Endothelial cell of umbilical vein (primary cell): Measurements from ENCODE around the gene NYAP2. TPM values are rescaled to one million over a fixed set of nuclear protein-coding genes. Genes with fewer than 3 reads are reported as not detected.

ENCODE experiments used
- BruUV-seq: library from RNA; stranded (reverse); fragments of 400-500 nt; replicated peaks from 2 replicates; lab custom pipeline; 2021; lab: Mats Ljungman, UMichigan
- CTCF ChIA-PET: fragments of 300-600, 350-600 bp; sonication (Branson Sonifier 250); formaldehyde crosslinking; loops from one replicate; lab custom pipeline; 2021; ENCODE audit warnings: antibody characterized with exemption, inconsistent platforms; lab: Charles Lee
- POLR2A ChIA-PET: fragments of 300-600, 350-600 bp; sonication (Branson Sonifier 250); formaldehyde crosslinking; loops from one replicate; lab custom pipeline; 2021; ENCODE audit warnings: antibody characterized with exemption, inconsistent platforms; lab: Charles Lee
- DNase-seq: peaks from one replicate; pipeline ENCODE4 v3.0.0-alpha.2; 2011; ENCODE audit warnings: low read depth, low spot score
- FAIRE-seq: peaks from 2 replicates; lab custom pipeline; 2011; peaks lifted over from hg19 to GRCh38; lab: Jason Lieb, UNC
- H2AFZ ChIP-seq: 2 replicates; pipeline ENCODE4 v1.6.0; 2012; ENCODE audit warnings: low read depth, low read length, control low read depth, inconsistent platforms
- H3K27ac ChIP-seq: 2 replicates; pipeline ENCODE4 v1.5.1; 2011; ENCODE audit warnings: low read depth, mild to moderate bottlenecking, control low read depth, low read length, moderate library complexity; ENCODE audit not compliant: insufficient read depth
- H3K27me3 ChIP-seq, 2 experiments: 2 replicates each; pipeline versions ENCODE4 v1.6.0 to v1.6.1; 2011; ENCODE audit warnings: low read length in 2 of 2, mixed read lengths in 1 of 2; ENCODE audit not compliant: control insufficient read depth in 2 of 2, insufficient read depth in 2 of 2
- H3K36me3 ChIP-seq, 2 experiments: 2 replicates in 1 of 2; 3 replicates in 1 of 2; pipeline ENCODE4 v1.5.1; 2011; ENCODE audit warnings: low read length in 2 of 2, mild to moderate bottlenecking in 1 of 2, moderate library complexity in 1 of 2; ENCODE audit not compliant: control insufficient read depth in 2 of 2, insufficient read depth in 2 of 2; ENCODE audit errors: extremely low read depth in 1 of 2
- H3K4me1 ChIP-seq: 3 replicates; pipeline ENCODE4 v1.5.1; 2011; ENCODE audit warnings: mild to moderate bottlenecking, low read length; ENCODE audit not compliant: control insufficient read depth, insufficient read depth; ENCODE audit errors: extremely low read depth
- H3K4me2 ChIP-seq: 2 replicates; pipeline ENCODE4 v1.6.1; 2011; ENCODE audit warnings: low read length, control low read depth, mixed read lengths; ENCODE audit not compliant: insufficient read depth
- H3K4me3 ChIP-seq, 3 experiments: fragments of 200-600 bp in 1 of 3; sonication (generic), shearing (Covaris generic) in 1 of 3; replicated peaks in 1 of 3; 2 replicates each; pipeline ENCODE4 v1.5.1; 2011 to 2016; ENCODE audit warnings: control low read depth in 3 of 3, low read length in 3 of 3, mild to moderate bottlenecking in 2 of 3, inconsistent platforms in 1 of 3, low read depth in 1 of 3, moderate library complexity in 1 of 3; ENCODE audit not compliant: insufficient read depth in 1 of 3
- H3K79me2 ChIP-seq: 2 replicates; pipeline ENCODE4 v1.6.0; 2012; ENCODE audit warnings: low read length, inconsistent platforms; ENCODE audit not compliant: control insufficient read depth, insufficient read depth
- H3K9ac ChIP-seq: replicated peaks from 2 replicates; pipeline ENCODE3; 2011; ENCODE audit warnings: low read length, control low read depth; ENCODE audit not compliant: insufficient read depth; ENCODE audit errors: extremely low read depth
- H3K9me1 ChIP-seq: replicated peaks from 3 replicates; pipeline ENCODE4 v1.6.0; 2011; ENCODE audit warnings: mild to moderate bottlenecking, low read length; ENCODE audit not compliant: control insufficient read depth, insufficient read depth; ENCODE audit errors: extremely low read depth
- H3K9me3 ChIP-seq: replicated peaks from 2 replicates; pipeline ENCODE4 v1.5.1; 2012; ENCODE audit warnings: low read length, inconsistent platforms; ENCODE audit not compliant: control insufficient read depth, insufficient read depth
- H4K20me1 ChIP-seq: replicated peaks from 2 replicates; pipeline ENCODE3; 2011; ENCODE audit warnings: mild to moderate bottlenecking, low read length; ENCODE audit not compliant: control insufficient read depth, insufficient read depth; ENCODE audit errors: extremely low read depth
- EZH2 ChIP-seq: IDR thresholded peaks from 2 replicates; pipeline ENCODE4 v1.6.1; 2012; ENCODE audit warnings: borderline replicate concordance, low read depth, mild to moderate bottlenecking, moderate library complexity, low read length, inconsistent platforms; ENCODE audit not compliant: severe bottlenecking
- FOS ChIP-seq: IDR thresholded peaks from 2 replicates; pipeline ENCODE4 v1.6.1; 2011; ENCODE audit warnings: mild to moderate bottlenecking, low read length, moderate library complexity, borderline replicate concordance; ENCODE audit not compliant: insufficient read depth
- GATA2 ChIP-seq: IDR thresholded peaks from 2 replicates; pipeline ENCODE4 v1.7.0; 2011; ENCODE audit warnings: low read depth, mild to moderate bottlenecking, moderate library complexity, mixed read lengths, low read length; ENCODE audit not compliant: insufficient read length, insufficient read depth
- JUN ChIP-seq: IDR thresholded peaks from 2 replicates; pipeline ENCODE4 v1.6.1; 2011; ENCODE audit warnings: borderline replicate concordance, low read depth; ENCODE audit not compliant: insufficient read length, insufficient read depth
- MYC ChIP-seq: IDR thresholded peaks from one replicate; pipeline ENCODE4 v1.6.1; 2011; ENCODE audit warnings: mild to moderate bottlenecking, low read depth, low read length
- POLR2A ChIP-seq: IDR thresholded peaks from 2 replicates; pipeline ENCODE4 v1.6.1; 2012; ENCODE audit warnings: low read depth, mild to moderate bottlenecking, control low read depth, low read length
- POLR2AphosphoS5 ChIP-seq: IDR thresholded peaks from 2 replicates; pipeline ENCODE4 v1.6.1; 2012; ENCODE audit warnings: low read depth, mild to moderate bottlenecking, control low read depth, low read length, moderate library complexity; ENCODE audit not compliant: insufficient read depth
- dilution Hi-C: fragments of 300-500 bp; cut with MboI; formaldehyde crosslinking; loops from one replicate; pipeline ENCODE4 v1.15.0; 2019; ENCODE audit warnings: low sequenced_read_pairs; ENCODE audit not compliant: extremely low pct_ligation_motif_present
- intact Hi-C: fragments of 100-400 bp; cut with micrococcal nuclease; formaldehyde crosslinking; loops from one replicate; pipeline ENCODE4 v1.10.0; 2022
- polyA plus RNA-seq, 4 experiments: library from polyadenylated mRNA; depleted of rRNA in 3 of 4; stranded (reverse) in 3 of 4; unstranded in 1 of 4; fragments of >200 nt; gene quantifications; 2 replicates each; pipeline versions ENCODE4 v1.2.1 to v1.2.3, GENCODE V29; 2011 to 2012; ENCODE audit warnings: missing spikeins in 1 of 4
- total RNA-seq: library from RNA; stranded (reverse); gene quantifications from 2 replicates; pipeline ENCODE4 v1.2.3, GENCODE V29; 2021
- TF ChIP-seq, protein P1 (sequence below): IDR thresholded peaks from 2 replicates; pipeline ENCODE4 v1.6.1; 2011; ENCODE audit not compliant: insufficient read depth, insufficient read length
- TF ChIP-seq, protein P2 (sequence below), 2 donors: IDR thresholded peaks; 1 replicate in 1 of 2; 2 replicates in 1 of 2; pipeline ENCODE4 v1.5.1; 2011; ENCODE audit warnings: low read length in 2 of 2, mild to moderate bottlenecking in 2 of 2, moderate library complexity in 2 of 2, control low read depth in 1 of 2, inconsistent platforms in 1 of 2, low read depth in 1 of 2; ENCODE audit not compliant: insufficient read depth in 1 of 2; ENCODE audit errors: extremely low read depth in 1 of 2

The NYAP2 gene
- total and polyA plus RNA-seq, 2 donors (not counting 3 experiments of a cell fraction or from before 2014, with no cell fraction given): not detected

DNA sequence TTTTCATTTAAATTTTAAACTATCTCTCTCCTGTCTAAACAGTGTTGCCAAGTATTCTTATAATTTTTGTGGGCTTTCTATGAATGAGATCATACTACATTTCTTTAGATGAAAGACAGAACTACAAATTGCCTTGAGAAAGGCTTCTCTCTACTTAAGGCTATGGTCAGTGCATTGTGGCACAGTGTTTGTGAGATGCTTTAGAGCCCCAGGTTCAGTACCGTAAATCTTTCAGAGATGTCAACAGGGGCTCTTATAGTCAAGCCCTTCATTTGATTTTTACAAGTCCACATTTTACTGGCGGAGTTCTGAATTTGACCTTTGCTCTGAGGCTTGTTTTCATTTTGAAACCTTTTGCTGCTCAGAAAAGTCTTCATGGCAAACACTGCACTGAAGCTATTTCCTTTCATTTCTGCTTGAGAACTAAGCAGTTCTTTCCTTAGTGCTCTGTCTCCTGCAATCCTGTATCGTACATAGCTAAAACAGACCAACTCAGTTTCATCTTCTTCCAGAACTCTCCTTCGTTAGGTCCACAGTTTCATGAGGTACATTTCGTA lies 175.2 kb downstream of the NYAP2 start:
- DNase-seq (no peak), FAIRE-seq (no peak)
- no peak overlapping the region for H2AFZ ChIP-seq
- H3K4me1 ChIP-seq: no peaks in the 10 kb centered on the region
- H3K27ac ChIP-seq: no peak overlapping the region
- ChIA-PET CTCF (no interaction called here), POLR2A (no interaction called here)
- H3K9me3 ChIP-seq: peaks cover 2% of the 10 kb centered on the region
- TF ChIP-seq POLR2AphosphoS5: no peak
- no peak for TF ChIP-seq JUN
- TF ChIP-seq, protein P1, sequence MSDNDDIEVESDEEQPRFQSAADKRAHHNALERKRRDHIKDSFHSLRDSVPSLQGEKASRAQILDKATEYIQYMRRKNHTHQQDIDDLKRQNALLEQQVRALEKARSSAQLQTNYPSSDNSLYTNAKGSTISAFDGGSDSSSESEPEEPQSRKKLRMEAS: no peak
- TF ChIP-seq, protein P2, sequence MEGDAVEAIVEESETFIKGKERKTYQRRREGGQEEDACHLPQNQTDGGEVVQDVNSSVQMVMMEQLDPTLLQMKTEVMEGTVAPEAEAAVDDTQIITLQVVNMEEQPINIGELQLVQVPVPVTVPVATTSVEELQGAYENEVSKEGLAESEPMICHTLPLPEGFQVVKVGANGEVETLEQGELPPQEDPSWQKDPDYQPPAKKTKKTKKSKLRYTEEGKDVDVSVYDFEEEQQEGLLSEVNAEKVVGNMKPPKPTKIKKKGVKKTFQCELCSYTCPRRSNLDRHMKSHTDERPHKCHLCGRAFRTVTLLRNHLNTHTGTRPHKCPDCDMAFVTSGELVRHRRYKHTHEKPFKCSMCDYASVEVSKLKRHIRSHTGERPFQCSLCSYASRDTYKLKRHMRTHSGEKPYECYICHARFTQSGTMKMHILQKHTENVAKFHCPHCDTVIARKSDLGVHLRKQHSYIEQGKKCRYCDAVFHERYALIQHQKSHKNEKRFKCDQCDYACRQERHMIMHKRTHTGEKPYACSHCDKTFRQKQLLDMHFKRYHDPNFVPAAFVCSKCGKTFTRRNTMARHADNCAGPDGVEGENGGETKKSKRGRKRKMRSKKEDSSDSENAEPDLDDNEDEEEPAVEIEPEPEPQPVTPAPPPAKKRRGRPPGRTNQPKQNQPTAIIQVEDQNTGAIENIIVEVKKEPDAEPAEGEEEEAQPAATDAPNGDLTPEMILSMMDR (IDR thresholded peaks at IDR 0.05; ENCODE audit: extremely low read depth in 1 of 2, insufficient read depth in 1 of 2, low read depth in 1 of 2, low read length in 2 of 2): no peak
- no peak for TF ChIP-seq MYC
- TF ChIP-seq FOS: no peak
- TF ChIP-seq POLR2A: no peak
- TF ChIP-seq EZH2: no peak
- TF ChIP-seq GATA2: no peak
- no peaks in the 10 kb centered on the region for H3K79me2 ChIP-seq
- BruUV-seq: no TSS peak
- intact Hi-C loops: no loop called here
- no peaks in the 10 kb centered on the region for H3K36me3 ChIP-seq
- no peaks in the 10 kb centered on the region for H4K20me1 ChIP-seq
- dilution Hi-C loops: no loop called here
- no peaks in the 10 kb centered on the region for H3K27me3 ChIP-seq
- H3K9ac ChIP-seq: no peak overlapping the region
- H3K9me1 ChIP-seq: no peaks in the 10 kb centered on the region
- no peak overlapping the region for H3K4me2 ChIP-seq
- no peak overlapping the region for H3K4me3 ChIP-seq
